Activated CD4-positive, alpha-beta T cell treated with anti-CD3 and anti-CD28 coated beads, Interleukin-2, amount 50 U/mL, for 48 hours (primary cell): ENCODE measurements around the gene CENPB.

Experiments
- DNase-seq, 2 experiments: peaks; one replicate each; pipeline ENCODE4 v3.0.0-alpha.2; 2020

Gene CENPB

DNA sequence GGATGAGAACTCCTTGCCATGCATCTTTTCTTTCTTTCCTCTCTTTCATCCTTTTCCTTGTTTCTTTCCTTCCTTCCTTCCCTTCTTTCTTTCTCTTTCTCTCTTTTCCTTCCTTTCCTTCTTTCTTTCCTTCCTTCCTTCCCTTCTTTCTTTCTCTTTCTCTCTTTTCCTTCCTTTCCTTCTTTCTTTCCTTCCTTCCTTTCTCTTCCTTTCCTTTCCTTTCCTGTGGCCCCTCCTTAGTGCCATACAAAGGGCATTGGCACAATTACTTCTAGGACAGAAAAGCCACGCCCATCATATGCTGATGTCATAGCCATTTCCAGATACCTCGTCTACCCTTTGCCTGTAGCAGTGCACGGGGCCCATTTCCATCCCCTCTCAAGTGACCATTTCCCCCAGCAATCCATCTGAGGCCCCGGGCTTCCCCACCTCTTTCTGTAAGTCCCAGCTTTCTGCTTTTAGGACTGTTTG lies 2.2 kb upstream of the CENPB start:
- no peak for DNase-seq

DNA sequence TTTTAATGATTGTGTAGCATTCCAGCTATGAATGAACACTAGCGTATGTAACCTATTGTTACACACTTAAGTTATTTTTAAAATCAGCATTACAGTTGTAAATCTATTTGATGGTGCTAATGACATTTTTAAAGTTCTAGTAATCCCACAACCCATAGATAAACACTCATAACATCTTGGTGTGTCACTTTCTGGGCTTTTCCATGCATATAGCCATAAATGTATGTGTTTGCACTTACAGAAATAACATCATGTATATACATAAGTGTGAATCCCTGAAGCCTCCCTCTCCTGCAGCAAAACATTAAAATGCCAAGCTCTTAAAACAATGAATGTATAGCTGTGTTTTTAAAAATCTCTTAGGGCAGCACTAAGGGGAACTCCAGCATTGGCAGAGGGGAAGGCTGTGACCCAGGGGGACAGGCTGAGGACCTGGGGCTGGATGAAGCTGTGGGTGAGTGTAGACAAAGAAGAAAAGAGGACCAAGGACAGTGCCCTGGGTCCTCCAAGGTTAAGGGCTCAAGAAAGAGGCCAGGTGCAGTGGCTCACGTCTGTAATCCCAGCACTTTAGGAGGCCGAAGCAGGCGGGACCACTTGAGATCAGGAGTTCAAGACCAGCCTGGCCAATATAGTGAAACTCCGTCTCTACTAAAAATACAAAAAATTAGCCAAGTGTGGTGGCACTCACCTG lies 929 bp upstream of the CENPB start:
- no peak for DNase-seq

DNA sequence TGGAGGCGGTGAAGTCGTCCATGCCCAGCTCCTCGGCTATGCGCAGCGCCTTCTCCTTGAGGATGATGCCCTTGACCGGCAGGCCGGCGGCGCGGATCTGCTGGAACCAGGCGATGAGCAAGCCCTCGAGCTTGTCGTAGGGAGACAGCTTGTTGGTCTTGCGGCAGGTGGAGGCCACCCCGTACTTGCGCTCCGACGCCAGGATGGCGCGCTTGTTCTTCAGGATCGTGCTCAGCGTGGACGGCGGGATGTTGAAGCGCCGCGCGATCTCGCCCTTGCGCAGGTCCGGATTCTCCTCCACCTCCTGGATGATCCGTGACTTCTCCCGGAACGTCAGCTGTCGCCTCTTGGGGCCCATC lies 435 bp downstream of the CENPB start:
- peak; percentile 49 to 60 for DNase-seq

DNA sequence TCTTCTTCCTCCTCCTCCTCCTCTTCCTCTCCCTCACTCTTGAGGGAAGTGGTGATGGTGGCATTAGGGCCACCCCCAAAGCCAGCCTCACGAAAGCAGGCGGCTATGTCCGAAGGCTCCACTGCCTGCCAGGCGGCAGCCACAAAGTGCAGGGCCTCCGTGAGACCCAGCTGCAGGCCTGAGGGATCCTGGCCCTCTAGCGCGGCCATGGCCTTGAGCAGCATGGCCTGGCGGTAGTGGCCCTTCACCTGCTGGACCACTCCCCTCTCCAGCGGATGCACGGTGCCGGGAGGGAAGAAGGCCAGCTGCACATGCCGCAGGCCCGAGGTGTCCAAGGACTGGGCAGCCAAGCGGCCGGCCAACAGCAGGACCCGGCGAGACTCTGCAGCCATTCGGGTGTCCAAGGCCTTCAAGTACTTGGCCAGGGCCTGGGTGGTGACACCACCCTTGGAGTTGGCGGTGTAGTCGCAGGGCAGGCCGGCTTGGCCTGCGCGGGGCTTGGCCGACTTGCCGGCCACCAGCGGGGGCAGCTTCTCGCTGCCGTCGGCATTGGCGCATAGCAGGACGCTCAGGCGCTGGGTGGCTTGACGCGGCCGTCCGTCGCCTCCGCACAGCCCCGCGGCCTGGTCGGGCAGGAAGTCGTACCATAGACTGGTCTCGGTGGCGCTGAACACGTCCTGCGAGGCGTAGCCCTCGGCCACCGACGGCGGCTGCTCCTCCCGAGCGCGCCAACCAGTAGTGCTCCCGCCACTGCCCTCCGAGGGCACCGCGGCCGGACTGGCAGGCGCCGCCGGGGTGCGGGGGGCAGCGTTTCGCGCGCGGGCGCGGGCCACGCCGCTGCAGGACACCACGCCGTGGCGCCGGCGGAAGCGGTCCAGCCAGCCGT lies 1.1 kb downstream of the CENPB start:
- peak in 1 of 2 experiments; percentile 14 for DNase-seq

DNA sequence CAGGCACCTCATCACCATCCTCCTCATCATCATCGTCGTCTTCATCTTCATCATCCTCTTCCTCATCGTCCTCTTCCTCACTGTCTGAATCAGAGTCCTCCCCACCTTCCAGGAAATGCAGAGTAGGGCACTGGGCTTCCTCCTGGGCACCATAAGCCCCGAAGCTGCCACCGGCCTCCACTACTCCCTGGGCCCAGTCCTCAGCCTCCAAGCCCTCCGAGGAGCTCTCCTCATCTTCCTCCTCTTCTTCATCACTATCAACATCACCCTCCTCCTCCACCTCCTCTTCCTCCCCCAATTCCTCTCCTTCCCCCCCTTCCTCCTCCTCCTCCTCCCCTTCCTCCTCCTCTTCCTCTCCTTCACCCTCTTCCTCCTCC lies 1.7 kb downstream of the CENPB start:
- peak in 1 of 2 experiments; percentile 3 for DNase-seq

DNA sequence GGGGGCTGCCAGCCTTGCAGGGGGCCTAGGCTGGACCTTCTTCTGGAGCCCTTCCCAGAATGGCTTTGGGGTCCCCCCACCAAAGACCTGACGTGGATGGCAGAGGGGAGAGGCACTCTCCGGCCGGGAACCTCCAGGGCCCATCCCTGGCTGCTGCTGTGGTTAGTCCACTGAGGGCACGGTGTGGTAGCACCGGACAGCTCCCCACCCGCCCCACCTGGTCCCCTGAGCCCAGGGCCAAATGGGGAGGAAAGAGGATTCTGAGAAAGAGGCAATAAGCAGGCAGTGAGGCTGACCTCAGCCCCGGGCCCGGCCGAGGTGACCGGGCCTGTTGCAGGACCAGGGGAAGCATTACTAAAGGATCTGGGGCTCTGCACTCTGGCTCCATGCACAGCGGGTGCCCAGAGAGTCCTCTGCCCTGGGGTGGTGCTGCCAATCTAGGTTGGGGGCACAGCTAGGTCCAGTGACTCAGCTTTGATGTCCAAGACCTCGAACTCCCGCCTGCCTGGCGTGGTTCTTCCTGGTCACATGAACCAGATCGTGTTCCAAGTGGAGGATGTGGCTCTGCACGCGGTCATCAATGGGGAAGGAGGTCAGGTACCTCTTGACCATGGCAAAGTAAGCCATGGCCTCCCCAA lies 2.2 kb downstream of the CENPB start:
- DNase-seq: peak in 1 of 2 experiments; percentile 3

DNA sequence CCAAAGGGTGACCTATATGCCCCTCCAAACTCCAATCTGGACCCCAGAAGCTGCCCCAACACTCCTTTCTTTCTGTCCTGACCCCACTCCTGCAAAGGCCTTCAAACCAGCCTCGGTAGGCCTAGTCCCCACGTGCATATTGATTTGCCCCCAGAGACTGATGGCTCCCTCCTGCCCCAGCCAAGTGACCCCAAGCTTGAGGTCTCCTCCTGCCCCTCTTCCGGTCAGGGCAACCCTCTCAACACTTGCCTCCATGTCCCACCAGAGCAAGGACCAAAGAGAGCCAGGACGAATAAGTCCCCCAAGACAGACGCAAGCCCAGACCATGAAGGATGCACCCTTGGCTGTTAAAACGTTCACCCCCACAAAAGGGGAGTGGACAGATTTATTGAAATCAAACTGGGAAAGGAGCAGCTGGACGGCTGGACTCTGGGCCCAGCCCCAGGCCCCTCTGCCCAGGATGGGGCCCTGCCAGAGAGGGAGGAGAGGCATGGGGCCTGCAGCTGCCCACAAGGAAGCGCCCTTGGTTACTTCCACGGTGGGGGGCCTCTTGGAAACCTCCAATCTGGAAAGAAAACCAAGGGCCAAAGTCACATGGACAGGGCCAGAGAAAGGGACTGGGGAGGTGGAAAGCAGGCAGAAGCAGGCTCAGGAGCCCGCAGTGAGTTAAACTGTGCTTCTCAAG lies 2.9 kb downstream of the CENPB start:
- no peak for DNase-seq

DNA sequence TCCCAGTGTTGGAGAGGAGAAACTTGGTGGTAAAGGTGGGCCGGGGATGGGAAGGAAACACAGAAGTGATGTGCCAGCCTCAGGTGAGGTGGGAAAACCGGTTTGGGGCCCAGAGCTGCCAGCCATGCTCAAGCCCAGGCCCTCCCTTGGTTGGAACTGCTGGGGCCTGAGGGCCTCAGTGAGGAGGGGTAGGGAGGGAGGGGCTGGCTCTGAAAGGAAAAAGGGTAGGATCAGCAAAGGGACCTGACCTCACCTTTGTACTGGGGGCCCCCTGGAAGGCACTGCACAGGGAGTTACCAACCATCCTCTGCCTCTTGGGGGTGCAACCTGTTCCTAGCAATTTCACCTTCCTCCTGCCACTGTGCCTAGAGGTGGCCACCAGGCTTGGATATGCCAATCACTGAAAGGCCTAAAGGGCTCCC lies 3.5 kb downstream of the CENPB start:
- peak in 1 of 2 experiments; percentile 5 for DNase-seq

DNA sequence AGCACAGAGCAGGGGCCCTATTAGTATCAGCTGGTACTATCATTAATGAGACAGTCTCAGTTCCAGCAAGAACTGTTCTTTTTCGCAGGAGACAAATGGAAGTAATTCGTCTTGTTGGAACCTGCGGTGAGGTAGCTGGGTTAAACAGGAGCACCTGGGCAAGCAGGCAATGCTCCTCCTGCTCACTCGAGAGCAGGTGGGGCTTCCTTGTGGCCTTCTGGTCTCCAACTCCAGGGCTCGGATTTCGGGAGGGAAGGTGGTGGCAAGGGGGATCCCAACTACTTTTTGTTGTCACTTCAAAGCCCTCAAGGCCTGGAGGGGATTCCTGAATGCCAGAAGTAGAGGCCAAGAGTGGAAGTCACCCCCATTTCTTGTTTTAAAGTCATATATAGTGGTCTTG lies 3.9 kb downstream of the CENPB start:
- peak in 1 of 2 experiments; percentile 3 for DNase-seq

DNA sequence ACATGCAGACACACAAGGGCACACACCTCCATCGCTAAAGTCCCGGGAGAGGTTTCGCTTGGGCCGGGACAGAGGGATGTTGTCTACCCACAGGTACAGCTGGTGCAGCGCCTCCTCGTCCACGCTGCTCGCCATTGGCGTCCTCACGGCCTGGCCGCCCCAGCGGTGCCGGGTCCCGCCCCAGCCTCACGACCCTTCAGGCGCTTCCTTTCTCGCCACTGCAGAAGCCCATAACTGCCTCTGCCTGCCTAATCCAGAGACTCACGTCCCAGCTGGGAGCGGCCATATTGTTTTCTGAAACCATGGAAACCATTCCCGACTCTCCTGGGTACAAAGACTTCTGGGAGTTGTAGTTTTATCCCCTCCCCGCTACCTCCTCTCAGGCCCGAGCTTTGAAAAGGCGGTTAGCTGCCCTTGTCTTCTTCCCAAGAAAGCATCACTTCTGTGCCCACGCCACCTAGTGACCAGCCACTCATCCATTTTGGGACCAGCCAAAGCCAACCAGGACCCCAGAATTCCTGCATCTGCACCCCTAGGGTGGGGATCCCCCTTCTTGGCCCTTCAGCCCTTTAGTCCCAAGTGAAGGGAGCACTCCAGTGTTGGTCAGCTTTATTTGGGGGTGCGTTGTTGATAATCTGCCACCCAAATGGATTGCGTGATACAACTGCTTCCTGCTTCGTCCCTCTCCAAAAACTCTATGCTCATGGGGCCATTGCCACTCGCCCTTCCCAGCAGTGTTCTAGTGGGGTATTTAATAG lies 5.2 kb downstream of the CENPB start, which contains the start of gene SPEF1:
SPEF1 (minus strand) TSS at position 296 of the 758 bp plus-strand sequence; CDS start at position 135, 161 bp downstream.
- peak; percentile 48 to 62 for DNase-seq

DNA sequence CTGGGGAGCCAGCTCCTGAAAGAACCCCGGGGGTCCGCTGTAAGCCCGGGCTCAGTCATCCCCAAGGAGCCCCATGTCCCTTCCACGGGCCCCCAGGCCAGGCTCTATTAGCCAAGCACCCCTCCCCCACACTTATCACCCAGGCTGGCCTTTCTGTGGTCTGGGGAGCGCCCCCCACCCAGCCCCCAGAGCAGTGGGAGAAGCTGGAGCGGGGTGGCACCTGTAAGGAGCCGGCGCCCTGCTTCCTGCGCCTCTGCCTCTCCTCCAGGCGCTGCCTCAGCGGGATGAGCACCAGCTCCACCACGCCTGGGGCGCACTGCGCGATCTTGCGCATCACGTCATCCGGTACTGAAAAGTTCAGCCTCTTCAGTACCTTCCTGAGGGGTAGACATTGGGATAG lies 7.6 kb downstream of the CENPB start:
- no peak for DNase-seq

DNA sequence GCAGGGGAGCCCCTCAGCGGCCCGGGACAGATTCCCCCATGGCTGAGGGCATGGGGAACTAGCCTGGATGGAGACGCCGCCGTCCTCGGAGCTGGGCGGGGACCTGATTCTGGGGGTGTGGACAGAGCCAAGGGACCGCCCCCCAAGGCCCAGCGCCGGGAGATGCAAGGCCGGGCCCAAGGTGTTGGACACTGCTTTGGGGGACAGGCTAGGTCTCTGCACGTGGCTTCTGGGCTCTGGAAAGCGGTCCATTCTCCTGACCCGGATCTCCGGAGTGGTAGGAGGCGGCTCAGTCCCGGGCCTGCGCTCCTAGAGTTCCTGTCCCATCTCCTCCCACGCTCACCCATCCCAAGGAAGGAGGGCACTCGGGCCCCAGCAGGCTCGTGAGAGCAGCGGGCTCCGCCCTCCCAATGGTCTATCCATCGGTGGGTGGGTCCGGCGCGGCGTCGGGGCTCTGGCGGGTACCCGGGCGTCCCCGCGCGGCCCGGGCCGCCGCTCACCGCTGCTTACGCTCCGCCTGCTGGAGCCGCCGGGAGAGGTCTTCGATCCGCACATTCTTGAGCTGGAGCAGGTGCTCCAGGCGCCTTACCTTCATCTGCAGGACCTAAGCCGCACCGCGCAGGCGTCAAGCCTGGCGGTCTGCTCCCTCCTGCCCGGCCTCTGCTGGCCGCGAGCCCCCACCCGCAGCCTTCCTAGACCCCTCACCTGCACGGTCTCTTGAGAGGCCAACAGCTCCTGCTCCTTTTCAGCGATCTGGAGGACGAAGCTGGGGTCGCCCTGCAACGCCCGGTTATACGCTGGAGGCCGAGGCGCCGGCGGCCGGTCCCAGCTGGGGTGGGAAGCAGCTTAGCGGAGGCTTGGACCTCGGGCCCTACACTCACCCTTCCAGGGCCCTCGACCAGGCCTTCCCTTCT lies 8.6 kb downstream of the CENPB start:
- peak; percentile 64 to 71 for DNase-seq

DNA sequence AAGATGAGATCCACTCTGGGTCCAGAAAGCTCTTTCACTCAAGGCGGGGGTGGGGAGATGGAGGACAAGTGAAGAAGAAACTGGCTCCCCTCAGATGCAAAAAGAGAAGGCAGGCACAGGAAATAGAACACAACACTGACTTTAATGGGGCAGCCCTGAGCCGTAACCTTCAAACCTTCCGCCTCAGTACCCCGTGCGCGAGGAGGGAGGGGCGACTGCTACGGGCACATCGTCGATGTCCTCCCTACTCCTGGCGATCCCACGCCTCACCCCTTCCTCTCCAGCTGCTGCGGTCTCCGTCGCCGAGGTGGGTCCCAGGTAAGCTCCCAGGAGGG lies 9.2 kb downstream of the CENPB start:
- no peak for DNase-seq

DNA sequence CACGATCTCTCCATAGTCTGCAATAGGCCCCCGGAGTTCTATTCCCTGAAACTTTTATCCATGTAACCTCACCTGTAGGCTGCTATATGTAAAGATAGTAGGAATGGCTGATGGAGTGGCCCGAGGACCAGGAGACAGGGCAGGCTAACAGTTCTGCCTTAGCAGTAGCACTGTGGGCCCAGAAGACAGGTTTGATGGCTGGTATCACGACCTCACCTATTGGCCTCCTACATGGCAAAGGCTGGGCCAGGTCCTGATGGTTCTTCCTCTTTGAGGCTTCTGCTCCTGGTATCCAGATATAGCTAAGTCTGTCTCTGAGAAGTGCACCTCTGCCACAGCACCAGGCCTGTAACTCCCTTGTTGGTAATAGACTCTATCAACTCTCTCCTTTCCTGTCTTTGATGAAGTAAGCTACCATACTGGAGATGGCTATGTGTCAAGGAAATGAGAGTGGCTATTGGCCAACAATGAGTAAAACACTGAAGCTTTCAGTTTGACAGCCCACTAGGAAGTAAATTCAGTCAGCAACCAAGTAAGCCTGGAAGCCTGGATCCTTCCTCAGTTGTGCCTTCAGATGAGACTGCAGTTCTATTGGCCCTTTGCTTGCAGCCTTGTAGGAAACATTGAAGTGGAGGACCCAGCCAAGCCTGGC lies 11.0 kb downstream of the CENPB start:
- DNase-seq: no peak

DNA sequence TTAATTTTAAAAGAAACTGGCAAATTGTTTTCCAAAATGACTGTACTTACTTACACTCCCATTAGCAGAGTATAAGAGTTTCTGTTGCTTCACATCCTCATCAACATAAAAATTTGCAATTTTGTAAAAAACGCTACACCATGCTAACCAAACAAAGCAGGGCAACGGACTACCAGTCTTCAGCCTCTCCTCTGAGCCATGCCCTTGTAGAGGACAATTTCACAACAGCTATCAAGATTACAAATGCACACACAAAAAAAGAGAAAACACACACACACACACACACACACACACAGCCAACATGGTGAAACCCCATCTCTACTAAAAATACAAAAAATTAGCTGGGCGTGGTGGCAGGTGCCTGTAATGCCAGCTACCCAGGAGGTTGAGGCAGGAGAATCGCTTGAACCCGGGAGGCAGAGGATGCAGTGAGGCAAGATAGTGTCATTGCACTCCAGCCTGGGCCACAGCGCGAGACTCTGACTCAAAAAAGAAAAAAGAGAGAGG lies 14.9 kb downstream of the CENPB start:
- DNase-seq: no peak

DNA sequence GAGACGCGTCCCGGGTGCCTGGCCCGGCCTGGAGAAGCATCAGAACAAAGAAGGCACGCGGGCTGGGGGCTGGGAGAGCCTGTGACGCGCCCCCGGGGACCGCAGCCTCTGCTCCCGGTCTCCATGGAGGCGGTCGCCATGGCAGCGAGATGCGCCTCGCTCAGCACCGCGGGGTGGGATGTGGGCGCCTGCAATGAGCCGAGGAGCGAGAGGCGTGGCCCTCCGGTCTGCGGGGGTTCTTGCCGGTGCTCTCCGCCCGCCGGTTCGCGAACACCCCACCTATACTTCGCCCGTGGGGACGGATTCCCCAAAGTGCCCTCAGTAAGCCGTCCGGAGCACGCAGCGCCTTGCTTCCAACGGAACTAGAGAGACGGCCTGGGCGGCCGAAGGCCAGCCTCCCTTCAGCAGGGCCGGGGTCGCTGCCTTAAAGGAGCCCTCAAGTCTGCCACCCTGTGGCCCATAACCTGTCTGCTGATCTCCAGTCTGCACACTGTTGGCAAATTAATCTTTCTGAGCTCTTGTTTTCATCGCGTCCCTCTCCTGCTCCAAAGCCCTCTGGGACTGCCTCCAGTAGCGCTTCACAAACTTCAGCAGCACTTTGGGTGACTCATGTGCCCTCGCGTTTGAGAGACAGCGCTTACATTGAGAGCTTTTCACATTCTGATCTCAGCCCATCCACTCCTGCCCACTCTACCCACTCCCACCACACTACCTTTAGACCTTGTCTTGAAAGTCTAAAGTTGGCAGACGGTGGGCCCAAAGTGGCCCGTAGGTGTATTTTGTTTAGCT lies 18.0 kb downstream of the CENPB start:
- DNase-seq: peak; percentile 78 to 82

DNA sequence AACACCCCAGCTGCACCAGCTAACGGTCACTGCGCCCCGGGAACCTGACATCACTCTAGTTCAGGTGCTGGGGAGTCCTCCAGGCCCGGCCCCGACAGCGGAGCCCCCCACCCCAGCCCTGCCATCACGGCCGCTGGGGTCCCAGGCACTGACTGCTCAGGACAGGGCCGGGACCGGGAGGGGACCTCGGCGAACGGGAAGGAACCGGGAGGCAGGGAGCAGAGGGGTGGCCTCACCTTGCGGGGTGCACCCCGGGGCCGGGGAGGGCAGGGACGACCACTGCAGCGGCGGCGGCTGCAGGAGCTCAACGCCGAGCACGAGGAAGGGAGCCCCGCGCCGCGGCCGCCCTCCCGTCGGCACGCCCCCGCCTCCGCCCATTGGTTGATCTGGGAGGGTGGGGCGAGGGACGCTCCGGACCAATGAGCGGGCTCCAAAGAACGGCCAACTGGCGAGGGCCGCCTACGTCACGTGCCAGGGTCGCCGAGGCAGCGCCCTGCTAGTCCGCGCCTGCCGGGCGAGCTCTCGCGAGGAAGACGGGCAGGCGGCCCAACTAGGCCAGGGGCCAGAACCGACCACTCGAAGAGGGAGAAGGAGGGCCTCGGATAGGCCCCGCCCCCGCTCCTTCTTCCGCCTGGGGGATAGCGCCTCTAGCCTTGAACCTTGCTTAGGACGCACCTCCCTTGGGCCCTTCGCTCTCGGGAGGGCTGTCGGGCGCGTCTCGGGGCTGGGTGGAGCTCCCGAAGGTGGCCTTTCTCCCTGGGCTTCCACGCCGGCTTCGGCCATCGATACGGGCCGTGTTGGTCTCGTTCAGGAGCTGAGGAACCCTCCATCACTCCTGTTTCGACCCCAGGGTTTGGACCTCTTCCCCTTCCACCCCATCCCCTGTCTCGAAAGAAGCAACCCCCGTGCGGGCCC lies 18.9 kb downstream of the CENPB start, which contains the start of gene ADISSP:
ADISSP (minus strand) TSS at position 327 of the 915 bp plus-strand sequence. CDS start 7,653 bp downstream, outside the sequence.
- peak; percentile 98 for DNase-seq

DNA sequence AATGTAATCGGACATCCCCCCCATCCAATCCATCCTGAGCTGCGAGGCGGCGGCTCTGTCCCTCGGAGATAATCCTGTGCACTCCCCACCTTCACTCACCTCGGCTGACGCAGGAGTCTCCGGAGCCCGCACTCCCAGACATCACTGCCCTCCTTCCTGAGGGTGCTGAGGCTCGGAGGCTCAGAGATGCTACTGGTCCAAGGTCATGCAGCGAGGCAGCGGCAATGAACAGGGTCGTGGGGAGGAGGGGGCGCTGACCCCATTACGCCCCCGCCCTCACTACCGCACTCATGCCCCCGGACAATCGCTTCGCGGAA lies 19.5 kb downstream of the CENPB start:
- peak in 1 of 2 experiments; percentile 35 for DNase-seq
